SKM-1 treated with dmso at 0.1 percent for 144 hours (cell line): ENCODE results near the gene ZNF280D.

Source experiments
- DNase-seq: peaks from one replicate; lab custom pipeline; 2025; ENCODE audit not compliant: unreplicated experiment; lab: John Stamatoyannopoulos, UW

ZNF280D gene

GRCh38 chr15:56653107-56653506 lies 80.2 kb downstream of the ZNF280D start:
- no peak for DNase-seq

- DNase-seq: no peak
Measured at GRCh38 chr15:56648311-56648710, 85.0 kb downstream of the ZNF280D start.

- DNase-seq: no peak
Measured at GRCh38 chr15:56640549-56640948, 92.8 kb downstream of the ZNF280D start.

- DNase-seq: no peak
Measured at GRCh38 chr15:56640127-56640526, 93.2 kb downstream of the ZNF280D start.

GRCh38 chr15:56639631-56640030 lies 93.7 kb downstream of the ZNF280D start:
- no peak for DNase-seq

GRCh38 chr15:56631765-56632164 lies 101.5 kb downstream of the ZNF280D start:
- no peak for DNase-seq

- no peak for DNase-seq
Measured at GRCh38 chr15:56628893-56629532, 104.3 kb downstream of the ZNF280D start.

- no peak for DNase-seq
Measured at GRCh38 chr15:56619887-56620286, 113.4 kb downstream of the ZNF280D start.

GRCh38 chr15:56617628-56618027 lies 115.7 kb downstream of the ZNF280D start:
- no peak for DNase-seq

- no peak for DNase-seq
Measured at GRCh38 chr15:56616551-56616950, 116.8 kb downstream of the ZNF280D start.

GRCh38 chr15:56613811-56614210 lies 119.5 kb downstream of the ZNF280D start:
- DNase-seq: no peak

GRCh38 chr15:56608993-56609392 lies 124.3 kb downstream of the ZNF280D start:
- no peak for DNase-seq

GRCh38 chr15:56608140-56608778 lies 125.0 kb downstream of the ZNF280D start:
- no peak for DNase-seq

- DNase-seq: no peak
Measured at GRCh38 chr15:56602253-56602652, 131.1 kb downstream of the ZNF280D start.

- DNase-seq: no peak
Measured at GRCh38 chr15:56600380-56600779, 132.9 kb downstream of the ZNF280D start.

- no peak for DNase-seq
Measured at GRCh38 chr15:56598991-56599390, 134.3 kb downstream of the ZNF280D start.

- no peak for DNase-seq
Measured at GRCh38 chr15:56587686-56588085, 145.6 kb downstream of the ZNF280D start.

GRCh38 chr15:56586206-56586605 lies 147.1 kb downstream of the ZNF280D start:
- no peak for DNase-seq

- no peak for DNase-seq
Measured at GRCh38 chr15:56582785-56583184, 150.5 kb downstream of the ZNF280D start.
